Rectal smooth muscle tissue (tissue), 1 donor: ENCODE data around the gene FNIP2.
"Not testable (repeated sequence)": the region's sequence is repeated elsewhere in the genome, so short reads cannot be mapped to it uniquely, and the experiment has no call there.

ENCODE experiments used
- H3K27ac ChIP-seq: one replicate; pipeline ENCODE4 v1.7.0; 2013; ENCODE audit warnings: low read depth, low read length, inconsistent platforms
- H3K27me3 ChIP-seq: one replicate; pipeline ENCODE4 v1.7.0; 2013; ENCODE audit warnings: low read length; ENCODE audit not compliant: control insufficient read depth, insufficient read depth
- H3K36me3 ChIP-seq: one replicate; pipeline ENCODE4 v1.7.0; 2013; ENCODE audit warnings: low read length; ENCODE audit not compliant: control insufficient read depth, insufficient read depth
- H3K4me1 ChIP-seq: one replicate; pipeline ENCODE4 v1.7.0; 2013; ENCODE audit warnings: low read length; ENCODE audit not compliant: control insufficient read depth, insufficient read depth
- H3K4me3 ChIP-seq: one replicate; pipeline ENCODE4 v1.7.0; 2013; ENCODE audit warnings: low read length
- H3K9ac ChIP-seq: one replicate; pipeline ENCODE4 v1.7.0; 2013; ENCODE audit warnings: low read length

FNIP2 gene

DNA sequence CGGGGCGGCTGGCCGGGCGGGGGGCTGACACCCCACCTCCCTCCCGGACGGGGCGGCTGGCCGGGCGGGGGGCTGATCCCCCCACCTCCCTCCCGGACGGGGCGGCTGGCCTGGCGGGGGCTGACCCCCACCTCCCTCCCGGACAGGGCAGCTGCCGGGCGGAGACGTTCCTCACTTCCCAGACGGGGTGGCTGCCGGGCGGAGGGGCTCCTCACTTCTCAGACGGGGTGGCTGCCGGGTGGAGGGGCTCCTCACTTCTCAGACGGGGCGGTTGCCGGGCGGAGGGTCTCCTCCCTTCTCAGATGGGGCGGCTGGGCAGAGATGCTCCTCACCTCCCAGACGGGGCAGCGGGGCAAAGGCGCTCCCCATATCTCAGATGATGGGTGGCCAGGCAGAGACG lies 22.3 kb upstream of the FNIP2 start:
- not testable (repeated sequence) for H3K27ac ChIP-seq, H3K27me3 ChIP-seq, H3K9ac ChIP-seq, H3K4me1 ChIP-seq, H3K4me3 ChIP-seq, H3K36me3 ChIP-seq

DNA sequence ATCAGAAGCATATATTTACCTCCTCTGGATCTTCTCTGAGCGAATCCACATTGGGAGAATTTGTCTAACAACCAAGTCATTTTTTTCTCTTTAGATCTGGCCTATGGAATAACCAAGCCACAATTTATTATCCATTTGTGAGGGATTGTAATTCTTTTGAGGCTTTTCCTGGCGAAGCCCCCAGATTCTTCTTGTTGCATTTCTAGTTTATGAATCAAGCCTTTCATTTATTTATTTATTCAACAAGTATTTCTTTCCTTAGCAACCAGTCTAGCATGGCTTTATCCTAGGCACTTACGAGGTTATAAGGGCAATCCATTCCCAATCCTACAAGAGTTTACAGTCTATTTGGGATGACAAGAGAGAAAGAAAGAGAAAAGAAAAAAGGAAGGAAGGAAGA lies 18.4 kb upstream of the FNIP2 start:
- Histone ChIP-seq H3K9ac (no peak overlapping the region), H3K27ac (no peak overlapping the region), H3K4me3 (no peak overlapping the region), H3K27me3 (no peaks in the 10 kb centered on the region), H3K4me1 (no peaks in the 10 kb centered on the region), H3K36me3 (no peaks in the 10 kb centered on the region)

DNA sequence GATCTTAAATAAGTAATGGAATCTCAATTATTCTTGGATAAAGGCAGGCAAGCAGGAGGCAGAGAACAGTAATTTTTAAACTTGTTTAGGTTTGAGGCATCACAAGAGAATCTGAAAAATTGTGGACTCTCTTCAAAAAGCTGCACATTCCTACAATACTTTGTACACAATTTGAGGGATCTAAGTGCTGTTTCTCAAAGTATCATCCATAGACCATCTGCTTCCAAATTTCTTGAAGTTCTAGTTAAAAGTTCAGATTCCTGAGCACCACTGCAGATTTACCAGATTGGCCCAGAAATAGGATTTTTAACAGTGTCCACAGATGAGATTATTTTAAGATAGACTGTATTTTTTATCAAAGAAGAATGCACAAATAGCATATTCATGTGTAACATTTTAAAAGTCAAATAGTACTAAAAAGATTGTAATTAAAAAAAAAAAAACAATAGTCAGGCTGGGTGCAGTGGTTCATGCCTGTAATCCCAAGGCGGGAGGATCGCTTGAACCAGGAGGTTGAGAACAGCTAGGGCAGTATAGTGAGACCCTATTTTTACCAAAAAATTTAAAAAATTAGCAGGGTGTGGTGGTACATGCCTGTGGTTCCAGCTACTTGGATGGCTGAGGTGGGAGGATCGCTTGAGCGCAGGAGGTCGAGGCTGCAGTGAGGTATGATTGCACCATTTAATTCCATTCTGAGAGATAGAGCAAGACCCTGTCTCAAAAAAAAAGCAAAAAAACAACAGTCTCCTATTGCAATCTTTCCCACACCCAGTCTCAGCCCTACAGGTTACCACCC lies 14.2 kb upstream of the FNIP2 start:
- Histone ChIP-seq H3K36me3 (no peaks in the 10 kb centered on the region), H3K4me3 (no peak overlapping the region), H3K27me3 (no peaks in the 10 kb centered on the region), H3K4me1 (no peaks in the 10 kb centered on the region), H3K9ac (no peak overlapping the region), H3K27ac (no peak overlapping the region)

DNA sequence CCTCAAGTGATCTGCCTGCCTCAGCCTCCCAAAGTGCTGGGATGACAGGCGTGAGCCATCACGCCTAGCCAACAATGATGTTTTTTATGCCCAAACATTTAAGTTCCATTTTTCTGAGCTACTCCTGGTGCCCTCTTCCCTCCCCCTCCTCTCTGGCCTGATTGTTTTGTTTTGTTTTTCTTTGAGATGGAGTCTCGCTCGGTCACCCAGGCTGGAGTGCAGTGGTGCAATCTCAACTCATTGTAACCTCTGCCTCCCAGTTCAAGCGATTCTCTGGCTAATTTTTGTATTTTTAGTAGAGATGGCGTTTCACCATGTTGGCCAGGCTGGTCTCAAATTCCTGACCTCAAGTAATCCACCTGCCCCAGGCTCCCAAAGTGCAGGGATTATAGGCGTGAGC lies 13.0 kb upstream of the FNIP2 start:
- H3K27me3 ChIP-seq, H3K27ac ChIP-seq, H3K9ac ChIP-seq, H3K36me3 ChIP-seq, H3K4me3 ChIP-seq, H3K4me1 ChIP-seq: not testable (repeated sequence)

DNA sequence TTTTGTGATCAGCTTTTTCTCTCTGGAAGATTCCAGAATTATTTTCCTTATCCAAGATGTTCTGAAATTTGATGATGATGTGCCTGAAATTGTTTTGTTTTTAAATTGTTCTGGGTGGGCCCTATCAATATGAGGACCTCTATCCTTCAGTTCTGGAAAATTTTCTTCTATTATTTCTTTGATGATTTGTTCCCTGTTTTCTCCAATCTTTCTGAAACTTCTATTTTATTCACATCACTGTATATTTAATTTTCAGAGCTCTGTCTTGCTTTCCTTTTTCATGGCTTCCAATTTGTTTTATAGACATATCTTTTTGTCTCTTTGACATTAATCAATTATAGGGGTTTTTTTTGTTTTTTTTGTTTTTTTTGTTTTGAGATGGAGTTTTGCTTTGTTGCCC lies 12.2 kb upstream of the FNIP2 start:
- Histone ChIP-seq H3K4me1 (no peaks in the 10 kb centered on the region), H3K27ac (no peak overlapping the region), H3K36me3 (no peaks in the 10 kb centered on the region), H3K4me3 (no peak overlapping the region), H3K9ac (no peak overlapping the region), H3K27me3 (no peaks in the 10 kb centered on the region)

DNA sequence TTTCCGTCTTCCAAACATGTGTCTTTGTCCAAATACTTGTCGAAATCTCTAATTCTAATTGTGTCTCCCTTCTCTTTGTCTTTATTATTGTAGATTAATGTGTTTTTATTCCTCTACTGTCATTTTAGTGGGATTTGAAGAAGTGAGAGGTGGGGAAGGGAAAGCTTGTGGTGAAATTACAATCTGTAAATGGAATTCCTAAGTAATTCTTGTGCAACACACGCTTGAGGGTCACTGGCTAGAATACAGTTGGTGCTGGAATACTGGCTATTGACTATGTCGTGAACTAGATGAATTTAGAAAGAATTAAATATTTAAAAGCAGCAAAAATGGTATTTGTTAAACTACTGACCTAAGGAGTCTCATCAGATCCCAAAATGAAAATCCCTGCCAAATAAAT lies 10.7 kb upstream of the FNIP2 start:
- H3K27me3 ChIP-seq = no peaks in the 10 kb centered on the region
- no peak overlapping the region for H3K4me3 ChIP-seq

DNA sequence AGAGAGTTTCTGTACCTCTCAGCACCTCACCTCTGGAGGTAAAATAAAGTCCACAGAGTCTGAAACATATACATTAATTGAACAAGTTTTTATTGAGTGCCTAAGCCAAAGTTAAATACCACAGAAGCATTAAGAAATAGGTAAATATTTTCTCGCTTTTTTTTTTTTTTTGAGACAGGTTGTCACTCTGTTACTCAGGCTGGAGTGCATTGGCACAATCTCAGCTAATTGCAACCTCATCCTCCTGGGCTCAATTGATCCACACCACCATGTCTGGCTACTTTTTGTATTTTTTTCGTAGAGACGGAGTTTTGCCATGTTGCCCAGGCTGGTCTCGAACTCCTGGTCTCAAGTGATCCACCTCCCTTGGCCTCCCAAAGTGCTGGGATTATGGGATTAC lies 10.1 kb upstream of the FNIP2 start:
- Histone ChIP-seq H3K4me1 (no peaks in the 10 kb centered on the region), H3K9ac (no peak overlapping the region), H3K27ac (no peak overlapping the region), H3K36me3 (no peaks in the 10 kb centered on the region), H3K27me3 (no peaks in the 10 kb centered on the region), H3K4me3 (no peak overlapping the region)

More for the DNA sequence above, 10.7 kb upstream of the FNIP2 start:
- H3K36me3 ChIP-seq = no peaks in the 10 kb centered on the region
- H3K9ac ChIP-seq = no peak overlapping the region
- H3K4me1 ChIP-seq = no peaks in the 10 kb centered on the region
- H3K27ac ChIP-seq = no peak overlapping the region

DNA sequence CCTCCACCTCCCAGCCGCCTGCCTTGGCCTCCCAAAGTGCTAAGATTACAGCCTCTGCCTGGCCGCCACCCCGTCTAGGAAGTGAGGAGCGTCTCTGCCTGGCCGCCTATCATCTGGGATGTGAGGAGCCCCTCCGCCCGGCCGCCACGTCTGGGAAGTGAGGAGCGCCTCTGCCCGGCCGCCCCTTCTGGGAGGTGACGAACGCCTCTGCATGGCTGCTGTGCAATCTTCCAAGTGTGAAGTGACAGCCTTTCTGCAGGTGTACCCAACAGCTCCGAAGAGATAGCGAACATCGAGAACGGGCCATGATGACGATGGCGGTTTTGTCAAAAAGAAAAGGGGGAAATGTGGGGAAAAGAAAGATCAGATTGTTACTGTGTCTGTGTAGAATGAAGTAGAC lies 9.3 kb upstream of the FNIP2 start:
- not testable (repeated sequence) for H3K4me1 ChIP-seq, H3K9ac ChIP-seq, H3K27ac ChIP-seq, H3K36me3 ChIP-seq, H3K4me3 ChIP-seq, H3K27me3 ChIP-seq

DNA sequence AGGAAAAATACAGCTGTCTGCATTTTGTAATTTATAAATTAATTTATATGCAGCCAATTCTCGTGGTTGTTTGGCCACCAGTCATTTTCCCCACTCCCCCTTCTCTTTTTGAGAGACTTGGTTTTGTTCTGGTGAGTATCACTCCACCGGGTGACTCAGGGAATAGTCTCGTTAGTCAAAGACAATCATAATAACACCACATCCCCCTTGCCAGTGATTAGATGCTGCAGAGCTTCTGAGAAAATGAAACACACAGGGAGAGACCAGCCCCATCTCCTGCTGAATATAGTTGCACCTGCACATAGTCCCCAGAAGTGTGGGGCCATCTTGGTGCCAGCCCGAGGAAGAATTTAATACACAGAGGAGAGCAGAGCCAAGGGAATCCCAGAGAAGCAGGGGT lies 8.0 kb upstream of the FNIP2 start:
- H3K4me3 ChIP-seq = no peak overlapping the region
- no peaks in the 10 kb centered on the region for H3K27me3 ChIP-seq
- no peaks in the 10 kb centered on the region for H3K36me3 ChIP-seq
- no peak overlapping the region for H3K27ac ChIP-seq
- no peaks in the 10 kb centered on the region for H3K4me1 ChIP-seq
- no peak overlapping the region for H3K9ac ChIP-seq

DNA sequence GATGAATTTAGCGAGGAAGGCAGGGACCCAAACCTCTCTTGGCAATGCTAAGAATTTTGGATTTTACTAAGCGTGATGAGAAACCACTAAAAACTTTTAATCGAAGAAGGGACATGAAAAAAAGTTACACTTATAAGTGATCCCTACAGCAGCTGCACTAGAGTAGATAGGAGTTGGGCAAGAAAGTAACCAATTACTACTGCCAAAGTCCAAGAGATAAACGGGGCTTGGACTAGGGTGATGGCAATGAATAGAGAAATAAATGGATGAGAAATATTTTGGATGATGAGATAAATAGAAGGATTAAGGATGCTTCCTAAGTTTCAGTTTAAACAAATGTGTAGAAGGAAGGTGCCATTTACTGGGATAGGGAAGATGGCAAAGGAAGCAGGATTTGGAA lies 6.3 kb upstream of the FNIP2 start:
- Histone ChIP-seq H3K27me3 (no peaks in the 10 kb centered on the region), H3K36me3 (no peaks in the 10 kb centered on the region), H3K4me1 (no peaks in the 10 kb centered on the region), H3K9ac (no peak overlapping the region), H3K4me3 (no peak overlapping the region), H3K27ac (no peak overlapping the region)

DNA sequence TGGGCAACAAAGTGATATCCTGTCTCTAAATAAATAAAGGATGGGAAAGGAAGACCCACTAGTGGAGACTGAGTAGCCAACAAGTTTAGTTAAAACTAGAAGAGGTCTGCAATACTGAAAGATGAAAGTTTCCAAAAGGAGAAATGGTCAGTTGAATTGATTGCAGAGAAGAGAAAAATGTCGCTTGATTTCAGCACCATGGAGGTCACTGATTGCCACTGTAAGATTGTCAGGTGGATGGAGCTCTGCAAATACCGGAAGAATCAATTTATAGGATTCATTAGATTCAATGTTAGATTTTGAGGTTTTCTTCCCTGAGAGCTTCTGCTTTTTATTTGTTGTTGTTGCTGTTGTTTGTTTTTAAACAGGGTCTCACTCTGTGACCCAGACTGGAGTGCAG lies 5.4 kb upstream of the FNIP2 start:
- H3K9ac ChIP-seq = no peak overlapping the region
- no peaks in the 10 kb centered on the region for H3K36me3 ChIP-seq
- H3K27ac ChIP-seq = no peak overlapping the region
- H3K4me1 ChIP-seq = no peaks in the 10 kb centered on the region
- H3K4me3 ChIP-seq = no peak overlapping the region
- H3K27me3 ChIP-seq = no peaks in the 10 kb centered on the region

DNA sequence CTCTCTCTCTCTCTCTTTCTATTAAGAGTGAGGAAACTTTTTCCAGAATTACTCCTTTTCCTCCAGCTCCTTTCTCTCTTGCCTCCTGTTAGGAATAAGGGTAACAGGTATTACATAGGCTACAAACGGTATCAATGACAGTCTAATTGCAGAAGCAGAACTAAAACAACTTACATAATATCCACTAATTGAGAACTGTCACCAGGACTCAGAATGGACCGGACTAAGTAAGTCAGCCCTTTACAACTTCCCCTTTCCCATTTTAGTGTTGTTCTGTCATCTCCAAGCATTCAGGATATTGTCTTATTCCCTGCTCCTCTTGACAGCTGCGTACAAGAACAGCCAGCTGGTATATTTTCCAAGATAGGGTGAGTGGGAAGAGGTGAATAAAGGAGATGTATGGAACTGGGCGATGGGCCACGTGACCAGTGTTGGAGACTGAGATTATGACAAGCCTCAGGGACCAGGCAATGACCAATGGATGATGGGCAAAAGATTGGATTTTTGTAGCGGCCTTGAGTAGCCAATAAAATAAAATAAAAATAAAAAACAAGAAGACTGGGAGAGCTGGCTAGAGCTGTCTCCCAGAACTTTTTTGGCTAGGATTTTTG lies 2.3 kb upstream of the FNIP2 start:
- Histone ChIP-seq H3K9ac (no peak overlapping the region), H3K4me1 (peaks cover 3% of the 10 kb centered on the region), H3K36me3 (no peaks in the 10 kb centered on the region), H3K27me3 (no peaks in the 10 kb centered on the region), H3K4me3 (no peak overlapping the region), H3K27ac (no peak overlapping the region)

DNA sequence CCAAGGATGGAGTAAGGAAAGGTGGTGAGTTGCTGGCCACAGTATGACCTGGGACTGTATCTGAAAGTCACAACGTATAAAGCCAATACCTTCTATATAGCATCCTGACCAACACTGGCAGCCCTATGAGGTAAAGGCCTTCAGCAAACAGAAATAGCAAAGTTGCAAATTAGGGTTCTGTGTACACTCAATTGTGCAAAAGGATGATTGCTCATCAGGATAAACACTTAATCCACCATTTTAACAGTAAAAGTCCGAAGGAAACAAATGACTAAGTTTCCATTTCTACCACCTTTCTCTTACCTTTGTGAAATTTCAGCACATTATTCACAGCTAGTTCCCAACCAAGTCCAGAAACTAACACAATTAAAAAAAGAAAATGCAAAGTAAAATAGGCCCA lies 1.4 kb upstream of the FNIP2 start:
- H3K27ac ChIP-seq = no peak overlapping the region
- no peaks in the 10 kb centered on the region for H3K27me3 ChIP-seq
- H3K4me1 ChIP-seq = peaks cover 3% of the 10 kb centered on the region
- H3K36me3 ChIP-seq = no peaks in the 10 kb centered on the region
- no peak overlapping the region for H3K4me3 ChIP-seq
- no peak overlapping the region for H3K9ac ChIP-seq
